Superior temporal gyrus (tissue), 1 donor: ENCODE results near the gene VPS37D.
"Not testable (repeated sequence)": the region's sequence is repeated elsewhere in the genome, so short reads cannot be mapped to it uniquely, and the experiment has no call there.

Experiments
- DNase-seq: peaks from one replicate; pipeline ENCODE4 v3.0.0-alpha.2; 2016; ENCODE audit errors: extremely low spot score

Gene VPS37D

DNA sequence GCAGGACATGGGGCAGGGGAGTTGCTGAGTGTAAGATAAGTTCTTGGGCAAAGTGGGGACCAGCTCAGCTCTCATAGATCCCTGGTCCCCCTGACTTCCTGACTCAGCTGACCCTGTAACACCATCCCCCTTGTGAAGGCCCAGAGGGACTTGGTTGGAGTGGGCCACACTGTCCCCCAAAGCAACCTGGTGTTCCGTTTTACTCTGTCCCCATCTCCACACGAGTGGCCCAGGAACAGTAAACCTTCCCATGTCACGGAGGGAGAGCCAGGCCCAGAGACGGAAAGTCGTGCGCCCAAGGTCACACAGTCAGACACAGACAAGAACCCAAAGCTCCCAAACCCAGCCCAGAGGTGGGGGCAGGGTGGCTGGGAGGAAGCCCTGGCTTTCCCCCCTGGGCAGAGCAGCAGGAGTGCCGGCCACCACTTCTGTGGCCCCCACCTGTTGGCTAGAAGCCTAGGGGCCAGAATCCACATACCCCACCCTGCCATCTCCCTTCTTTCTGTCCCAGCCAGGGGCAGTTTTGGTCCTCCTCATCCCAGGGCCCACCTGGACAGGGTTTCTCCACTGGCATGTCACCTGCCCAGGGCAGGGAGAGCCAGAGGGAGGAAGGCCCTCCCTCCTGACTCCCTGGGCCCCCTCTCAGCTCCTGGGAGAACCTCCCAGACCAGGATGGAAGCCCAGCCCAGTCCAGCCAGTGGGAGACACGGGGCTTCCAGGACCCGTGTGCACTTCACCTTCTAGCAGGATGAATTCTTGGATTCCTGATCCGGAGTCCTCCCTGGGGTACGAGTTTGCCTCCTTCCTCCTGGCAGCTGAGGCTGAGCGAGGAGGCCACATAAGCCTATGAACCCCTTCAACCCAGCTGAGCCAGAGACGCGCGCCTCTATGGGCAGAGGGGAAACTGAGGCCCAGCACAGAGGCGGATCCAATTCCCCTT is 20.6 kb upstream of the VPS37D start:
- DNase-seq: no peak

DNA sequence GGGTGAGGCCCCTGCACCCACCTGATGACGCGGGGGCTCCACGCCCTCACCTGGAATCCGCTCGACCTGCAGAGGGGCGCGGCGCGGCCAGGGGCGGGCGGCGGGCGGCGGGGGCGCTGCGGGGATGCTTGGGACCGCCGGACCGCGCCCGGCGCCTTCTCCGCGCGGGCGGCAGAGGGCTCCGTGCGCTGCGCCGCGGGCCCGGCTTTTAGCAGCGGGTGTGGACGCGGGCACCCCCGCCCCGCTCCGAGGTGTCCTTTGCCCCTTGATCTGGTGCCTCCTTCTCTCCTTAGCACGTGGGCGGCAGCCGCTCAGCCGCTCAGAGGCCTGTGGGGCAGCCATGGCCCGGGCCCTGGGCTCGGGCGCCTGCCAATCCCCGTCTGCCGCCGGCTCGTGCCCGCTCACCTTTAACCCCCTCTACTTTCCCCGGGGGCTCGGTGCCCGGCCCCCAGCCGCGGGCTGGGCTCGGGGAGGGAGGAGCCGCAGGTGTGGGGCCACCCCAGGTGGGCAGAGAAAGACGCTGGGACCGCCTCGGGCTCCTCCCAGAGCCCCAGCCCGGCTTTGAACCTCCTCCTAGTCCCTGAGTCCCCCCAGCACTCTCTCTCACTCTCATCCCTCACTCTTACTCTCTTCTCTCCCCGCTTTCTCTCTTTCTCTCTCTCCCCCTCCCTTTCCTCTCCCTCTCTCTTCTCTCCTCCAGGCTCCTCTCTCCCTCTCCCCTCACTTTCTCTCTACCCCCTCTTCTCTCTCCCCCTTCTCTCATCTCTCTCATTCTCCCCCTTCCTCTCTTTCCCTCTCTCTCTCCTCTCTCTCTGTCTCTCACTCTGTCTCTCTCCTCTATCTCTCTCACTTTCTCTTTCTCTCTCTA is 19.7 kb upstream of the VPS37D start:
- DNase-seq: no peak

DNA sequence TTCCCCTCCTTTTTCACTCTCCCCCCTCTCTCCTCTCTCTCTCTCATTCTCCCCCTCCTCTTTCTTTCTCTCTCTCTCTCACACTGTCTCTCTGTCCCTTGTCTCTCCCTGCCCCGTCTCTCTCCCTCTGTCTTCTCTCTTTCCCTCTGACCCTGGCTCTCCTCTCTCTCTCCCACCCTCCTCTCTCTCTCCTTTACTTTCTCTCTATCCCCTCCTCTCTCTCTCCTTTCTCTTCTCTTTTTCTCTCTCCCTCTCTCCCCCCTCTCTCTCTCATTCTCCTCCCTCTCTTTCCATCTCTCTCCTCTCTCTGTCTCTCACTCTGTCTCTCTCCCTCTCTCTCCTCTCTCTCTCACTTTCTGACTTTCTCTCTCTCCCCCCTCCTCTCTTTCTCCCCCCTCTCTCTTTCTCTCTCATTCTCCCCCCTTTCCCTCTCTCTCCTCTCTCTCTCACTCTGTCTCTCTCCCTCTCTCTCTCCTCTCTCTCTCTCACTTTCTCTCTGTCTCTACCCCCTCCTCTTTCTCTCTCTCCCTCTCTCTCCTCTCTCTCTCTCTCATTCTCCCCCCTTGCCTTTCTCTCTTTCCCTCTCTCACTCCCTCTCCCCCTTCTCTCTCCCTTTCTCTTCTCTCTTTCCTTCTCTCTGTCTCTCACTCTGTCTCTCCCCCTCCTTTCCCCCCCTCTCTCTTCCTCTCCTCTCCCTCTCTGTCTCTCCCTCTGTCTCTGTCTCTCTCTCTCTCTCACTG is 18.9 kb upstream of the VPS37D start:
- no peak for DNase-seq

DNA sequence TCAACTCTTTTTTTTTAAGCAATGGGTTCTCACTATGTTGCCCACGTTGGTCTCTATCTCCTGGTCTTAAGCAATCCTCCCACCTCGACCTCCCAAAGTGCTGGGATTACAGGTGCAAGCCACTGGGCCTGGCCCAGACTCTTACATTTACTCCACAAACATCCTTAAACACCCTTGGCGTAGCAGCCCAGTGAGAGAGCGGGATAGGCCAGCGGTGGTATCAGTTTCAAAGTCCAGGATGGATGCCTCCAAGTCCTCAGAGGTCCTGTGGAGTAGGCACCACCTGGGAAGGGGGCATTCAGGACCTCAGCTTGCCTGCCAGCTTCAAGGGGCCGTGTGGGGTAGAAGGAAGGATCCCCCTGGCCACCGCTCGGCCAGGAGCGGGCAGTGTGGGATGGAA is 18.1 kb upstream of the VPS37D start:
- DNase-seq: no peak

DNA sequence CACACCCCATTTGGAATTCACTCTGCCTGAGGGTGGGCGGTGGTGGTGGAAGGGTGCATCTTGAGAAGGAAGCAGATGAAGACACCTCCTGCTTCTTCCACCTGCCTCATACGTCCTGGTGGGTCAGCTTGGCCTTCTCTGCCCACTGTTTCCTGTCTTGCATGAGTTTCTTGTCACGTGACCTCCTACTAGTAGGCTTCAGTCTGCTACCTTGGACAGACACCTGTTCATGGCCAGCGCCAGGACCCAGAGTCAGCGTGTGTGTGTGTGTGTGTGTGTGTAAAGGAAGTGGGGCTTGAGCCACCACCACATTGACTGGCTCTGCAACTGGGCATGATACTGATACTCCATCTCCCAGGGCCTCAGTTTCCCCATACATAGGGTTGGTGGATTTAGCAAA is 17.1 kb upstream of the VPS37D start:
- no peak for DNase-seq

DNA sequence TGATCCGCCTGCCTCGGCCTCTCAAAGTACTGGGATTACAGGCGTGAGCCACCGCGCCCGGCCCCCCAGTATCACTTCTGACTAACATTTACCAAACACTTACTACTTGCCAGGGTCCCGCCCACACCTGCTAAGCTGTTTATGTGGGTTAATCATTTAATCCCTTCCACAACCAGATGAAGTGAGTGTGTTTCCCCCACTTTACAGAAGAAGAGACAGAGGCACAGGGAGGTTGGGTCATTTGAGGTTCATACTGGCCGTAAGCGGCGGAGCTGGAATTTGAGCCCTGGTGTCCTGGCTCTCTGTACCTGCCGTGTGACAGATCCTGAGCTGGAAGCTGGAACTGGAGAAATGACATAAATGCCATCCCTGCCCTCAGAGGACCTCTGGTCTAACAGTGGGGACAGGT is 15.1 kb upstream of the VPS37D start:
- DNase-seq: no peak

DNA sequence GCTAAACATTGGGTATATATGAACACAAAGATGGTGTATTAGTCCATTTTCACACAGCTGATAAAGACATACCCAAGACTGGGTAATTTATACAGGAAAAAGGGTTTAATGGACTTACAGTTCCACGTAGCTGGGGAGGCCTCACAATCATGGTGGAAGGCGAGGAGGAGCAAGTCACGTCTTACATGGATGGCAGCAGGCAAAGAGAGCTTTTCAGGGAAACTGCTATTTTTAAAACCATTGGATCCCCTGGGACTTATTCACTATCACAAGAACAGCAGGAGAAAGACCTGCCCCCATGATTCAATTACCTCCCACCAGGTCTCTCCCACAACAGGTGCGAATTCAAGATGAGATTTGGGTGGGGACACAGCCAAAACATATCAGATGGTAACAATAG is 12.3 kb upstream of the VPS37D start:
- not testable (repeated sequence) for DNase-seq

DNA sequence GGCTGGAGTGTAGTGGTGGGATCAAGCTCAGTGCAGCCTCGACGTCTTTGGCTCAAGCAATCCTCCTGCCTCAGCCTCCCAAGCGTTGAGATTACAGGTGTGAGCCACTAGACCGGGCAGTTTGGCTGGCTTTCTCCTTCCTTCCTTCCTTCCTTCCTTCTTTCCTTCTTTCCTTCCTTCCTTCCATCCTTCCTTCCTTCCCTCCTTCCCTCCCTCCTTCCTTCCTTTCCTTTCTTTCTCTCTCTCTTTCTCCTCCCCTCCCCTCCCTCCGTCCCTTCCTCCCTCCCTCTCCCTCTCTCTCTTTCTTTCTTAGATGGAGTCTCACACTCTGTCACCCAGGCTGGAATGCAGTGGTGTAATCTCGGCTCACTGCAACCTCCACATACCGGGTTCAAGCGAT is 7.6 kb upstream of the VPS37D start:
- DNase-seq: no peak

DNA sequence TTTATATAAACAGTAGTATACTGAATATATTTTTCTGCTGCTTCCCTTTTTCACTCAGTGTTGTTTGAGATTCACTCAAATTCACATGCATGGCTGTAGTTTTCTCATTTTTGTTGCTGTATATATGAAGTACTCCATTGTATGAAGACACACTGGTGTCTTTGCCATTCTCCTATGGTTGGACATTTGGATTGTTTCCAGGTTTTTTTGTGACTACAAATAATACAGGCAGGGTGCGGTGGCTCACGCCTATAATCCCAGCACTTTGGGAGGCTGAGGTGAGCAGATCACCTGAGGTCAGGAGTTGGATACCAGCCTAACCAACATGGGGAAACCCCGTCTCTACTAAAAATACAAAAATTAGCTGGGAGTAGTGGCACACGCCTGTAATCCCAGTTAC is 7.0 kb upstream of the VPS37D start:
- DNase-seq: not testable (repeated sequence)

DNA sequence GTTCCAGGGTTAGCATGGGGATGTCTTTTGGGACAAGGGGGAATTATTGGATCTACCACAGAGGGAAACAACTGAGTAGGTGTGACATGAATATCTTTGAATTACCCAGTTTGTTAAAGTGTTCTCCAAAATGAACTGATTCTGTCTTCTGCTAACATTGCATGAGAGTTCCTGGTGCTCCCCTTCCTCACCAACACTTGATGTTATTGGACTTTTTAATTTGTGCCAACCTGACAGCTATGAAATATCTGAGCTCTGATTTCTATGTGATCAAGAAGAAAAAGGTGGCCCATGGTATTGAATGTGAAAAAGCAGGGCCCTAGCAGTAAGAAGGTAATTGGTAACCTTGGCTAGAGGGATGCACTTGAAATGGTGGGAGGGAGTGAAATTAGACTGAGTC is 4.6 kb upstream of the VPS37D start:
- DNase-seq: no peak

DNA sequence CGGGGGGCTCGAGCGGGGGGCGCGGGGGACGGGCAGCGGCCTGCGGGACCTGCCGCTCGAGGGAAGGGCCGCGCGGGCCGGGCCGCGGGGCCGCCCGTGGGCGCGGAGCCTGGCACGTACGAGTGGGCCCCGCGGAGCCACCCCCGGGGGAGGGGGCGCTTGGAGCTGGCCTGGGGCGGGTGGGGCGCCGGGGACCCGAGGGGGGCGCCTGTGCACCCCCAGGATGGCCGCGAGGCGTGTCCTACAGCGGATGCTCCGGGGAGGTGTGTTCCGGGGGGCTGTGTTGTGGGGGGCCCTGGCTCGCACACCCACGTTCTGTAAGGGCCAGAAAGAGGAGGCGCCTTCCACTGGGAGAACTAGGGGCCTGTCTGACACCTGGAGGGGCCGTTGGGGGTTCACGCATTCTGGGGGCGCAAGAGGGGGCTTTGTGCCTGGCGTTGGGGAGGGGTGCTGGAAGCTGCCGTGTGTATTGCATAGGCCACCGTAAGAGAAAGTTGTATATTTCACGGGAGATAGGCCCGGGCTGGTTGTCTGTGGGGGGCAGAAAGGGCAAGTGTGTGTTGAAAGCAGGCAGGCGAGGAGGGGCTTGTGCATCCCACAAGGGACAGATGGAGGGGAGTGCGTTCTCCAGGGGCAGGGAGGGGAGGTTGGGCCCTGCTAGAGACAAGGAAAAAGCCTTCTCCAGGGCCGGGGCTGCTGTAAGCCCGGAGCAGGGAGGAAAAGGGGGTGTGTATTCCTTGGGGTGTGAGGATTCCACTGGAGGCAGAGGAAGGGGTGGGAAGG is 663 bp downstream of the VPS37D start:
- no peak for DNase-seq

DNA sequence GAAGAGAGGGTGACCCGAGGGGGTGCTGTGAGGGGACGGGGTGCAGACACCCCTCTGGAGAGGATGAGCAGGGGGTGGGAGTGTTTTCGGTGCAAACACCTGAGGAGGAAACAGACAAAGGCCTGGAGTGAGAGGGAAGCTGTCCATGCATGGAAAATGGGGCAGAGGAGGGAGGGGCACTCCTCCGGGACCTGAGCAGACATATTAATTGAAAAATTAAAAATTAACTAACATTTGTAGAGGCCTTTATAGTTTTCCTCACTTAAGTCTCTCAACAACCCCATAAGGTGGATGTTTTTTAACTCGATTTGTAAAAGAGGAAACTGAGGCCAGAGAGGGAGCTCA is 1.2 kb downstream of the VPS37D start:
- DNase-seq: no peak

DNA sequence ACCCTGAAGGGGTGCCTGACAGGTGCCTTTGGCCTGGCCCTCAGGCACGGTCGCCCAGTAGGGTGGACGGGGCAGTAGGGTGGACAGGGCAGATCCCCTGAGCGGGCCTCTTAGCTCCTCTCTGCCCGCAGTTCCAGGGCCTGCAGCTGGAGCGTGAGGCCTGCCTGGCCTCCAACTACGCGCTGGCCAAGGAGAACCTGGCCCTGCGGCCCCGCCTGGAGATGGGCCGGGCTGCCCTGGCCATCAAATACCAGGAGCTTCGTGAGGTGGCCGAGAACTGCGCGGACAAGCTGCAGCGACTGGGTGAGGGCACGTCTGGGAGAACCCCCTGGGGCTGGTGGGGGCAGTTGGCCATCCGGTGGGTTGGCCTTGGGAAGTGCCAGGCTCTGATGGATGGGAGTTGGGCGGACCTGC is 1.7 kb downstream of the VPS37D start:
- no peak for DNase-seq

DNA sequence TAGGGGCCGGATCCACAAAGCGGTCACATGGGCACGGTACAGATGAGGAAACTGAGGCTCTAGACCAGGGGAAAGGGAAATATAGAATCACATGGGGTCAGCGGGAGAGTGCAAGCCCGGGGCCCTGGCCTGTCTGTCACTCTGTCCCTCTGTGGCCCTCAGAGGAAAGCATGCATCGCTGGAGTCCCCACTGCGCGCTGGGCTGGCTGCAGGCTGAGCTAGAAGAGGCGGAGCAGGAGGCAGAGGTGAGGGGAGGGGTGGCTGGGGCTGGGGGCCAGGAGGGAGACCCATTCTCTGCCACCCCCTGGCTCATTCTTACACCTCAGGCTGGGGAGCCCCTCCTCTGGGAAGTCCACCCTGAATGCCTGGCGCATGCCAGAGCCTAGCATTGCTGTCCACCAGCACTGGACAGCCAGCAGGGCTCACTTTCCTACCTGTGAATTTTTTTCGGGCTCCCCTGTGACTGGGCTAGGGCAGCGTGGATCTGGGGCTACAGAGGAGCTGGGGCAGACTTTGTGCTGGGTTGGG is 2.3 kb downstream of the VPS37D start:
- no peak for DNase-seq

DNA sequence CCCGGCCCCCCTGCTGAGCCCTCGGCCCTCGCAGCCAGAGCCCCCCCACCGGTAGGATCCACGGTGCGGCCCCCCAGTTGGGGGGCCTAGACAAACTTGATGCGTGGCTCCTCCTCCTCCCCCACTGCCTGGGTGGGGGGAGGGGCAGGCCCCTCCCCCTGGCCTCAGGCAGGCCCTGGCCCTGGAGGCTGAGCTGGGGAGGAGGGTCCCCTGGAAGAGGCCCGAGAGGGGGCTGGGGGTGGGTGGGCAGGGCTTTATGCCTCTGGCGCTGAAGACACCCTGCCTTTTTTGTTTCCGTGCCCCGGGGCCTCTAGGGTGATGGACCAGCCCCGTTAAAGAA is 3.7 kb downstream of the VPS37D start:
- no peak for DNase-seq

DNA sequence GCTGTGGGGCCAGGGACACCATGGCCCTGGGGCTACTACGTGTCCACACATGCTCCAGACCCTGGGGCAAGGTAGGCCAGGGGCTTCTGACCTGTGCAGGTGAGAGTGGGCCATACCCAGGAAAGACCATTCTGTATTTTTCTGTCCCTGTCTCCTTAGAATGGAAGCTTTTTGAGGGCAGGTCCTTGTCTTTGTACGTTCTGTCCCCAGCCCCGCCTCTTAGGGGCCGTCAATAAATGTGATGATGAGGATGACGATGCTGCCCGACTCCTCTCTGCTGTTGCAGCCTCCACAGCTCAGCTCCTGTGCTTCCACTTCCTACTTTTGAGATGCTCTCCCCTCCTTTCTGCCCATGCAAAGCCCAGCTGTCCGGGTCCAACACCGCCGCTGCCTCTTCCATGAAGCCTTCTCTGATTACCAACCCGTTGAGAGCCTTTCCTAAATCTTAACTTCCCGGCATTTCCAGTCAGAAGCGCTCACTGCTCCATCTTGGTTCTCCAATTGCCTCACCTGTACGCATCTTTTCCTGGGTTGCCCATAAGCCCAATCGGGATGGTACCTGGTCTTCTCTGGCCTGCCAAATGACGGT is 4.3 kb downstream of the VPS37D start:
- no peak for DNase-seq

DNA sequence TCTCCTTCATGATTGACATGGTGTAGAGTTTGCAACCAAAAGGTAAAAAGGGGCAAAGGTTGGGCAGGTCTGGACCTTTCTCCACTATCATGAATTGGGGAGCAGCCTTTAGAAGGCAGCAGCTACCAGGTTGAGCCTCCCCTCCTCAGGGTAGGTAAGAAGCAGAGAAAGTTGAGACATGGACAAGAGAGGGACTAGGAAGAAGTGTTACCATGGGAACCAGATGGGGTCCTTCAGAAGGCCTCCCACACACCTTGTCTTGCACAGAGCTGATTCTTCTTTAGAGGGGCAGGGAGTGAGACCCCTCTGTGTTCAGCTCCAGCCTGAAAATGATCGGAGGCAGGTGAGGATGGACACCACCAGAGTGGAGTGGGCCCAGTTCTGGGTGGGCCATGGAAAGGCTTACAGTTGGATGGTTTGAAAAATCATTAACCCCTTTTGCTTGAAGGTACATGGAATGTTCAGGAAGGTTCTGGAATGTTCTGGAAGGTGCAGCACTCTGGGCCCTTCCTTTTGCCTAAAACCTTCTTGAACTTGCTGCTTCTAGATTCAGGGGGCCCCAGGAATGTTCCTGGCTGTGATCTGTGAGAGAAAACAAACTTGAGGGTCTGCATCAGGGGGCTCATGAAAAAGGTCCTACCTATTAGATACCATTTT is 7.0 kb downstream of the VPS37D start:
- DNase-seq: no peak

DNA sequence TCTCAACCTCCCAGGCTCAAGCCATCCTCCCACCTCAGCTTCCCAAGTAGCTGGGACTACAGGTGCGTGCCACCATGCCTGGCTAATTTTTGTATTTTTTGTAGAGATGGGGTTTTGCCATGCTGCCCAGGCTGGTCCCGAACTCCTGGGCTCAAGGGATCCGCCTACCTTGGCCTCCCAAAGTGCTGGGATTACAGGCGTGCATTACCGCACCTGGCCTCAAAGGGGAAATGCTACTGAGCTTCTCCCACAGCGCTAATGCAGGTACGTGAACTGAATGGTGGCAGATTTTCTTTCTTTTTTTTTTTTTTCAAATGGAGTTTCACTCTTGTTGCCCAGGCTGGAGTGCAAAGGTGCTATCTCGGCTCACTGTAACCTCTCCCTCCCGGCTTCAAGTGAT is 8.4 kb downstream of the VPS37D start:
- DNase-seq: not testable (repeated sequence)

DNA sequence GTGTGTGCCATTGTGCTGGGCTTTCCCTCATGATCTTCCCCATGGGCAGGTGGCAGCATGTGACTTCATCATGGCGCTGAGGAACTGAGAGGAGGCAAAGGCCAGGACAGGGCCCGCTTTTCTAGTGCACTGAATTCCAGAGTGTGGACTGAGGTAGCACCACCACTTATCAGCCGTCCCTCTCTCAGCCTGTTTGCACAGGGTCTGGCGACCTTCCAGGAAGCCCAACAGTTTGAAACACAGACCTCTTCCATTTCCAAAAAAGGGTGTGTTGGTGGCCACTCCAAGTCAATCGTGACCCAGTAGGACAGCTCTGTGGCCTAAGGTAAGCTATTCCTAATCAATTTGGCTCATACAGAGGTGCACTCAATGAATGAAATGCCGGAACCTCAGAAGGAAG is 11.2 kb downstream of the VPS37D start:
- DNase-seq: no peak

DNA sequence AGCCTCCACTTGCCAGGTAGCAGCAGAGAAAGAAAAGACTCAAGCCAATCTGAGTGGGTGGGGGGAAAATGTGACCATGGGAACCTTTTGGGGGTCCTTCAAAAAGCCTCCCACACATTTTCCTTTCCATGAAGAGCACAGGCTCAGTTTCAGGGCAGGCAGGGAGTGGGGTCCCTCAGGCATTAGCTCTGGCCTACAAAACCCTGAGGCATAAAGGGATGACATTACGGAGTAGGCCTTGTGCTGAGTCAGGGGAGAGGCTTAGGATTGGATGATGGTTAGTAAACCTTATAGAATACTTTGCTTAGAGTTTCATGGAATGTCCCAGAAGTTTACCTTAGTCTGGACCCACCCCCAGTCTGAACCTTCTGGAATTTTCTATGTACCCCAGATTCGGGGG is 12.1 kb downstream of the VPS37D start:
- no peak for DNase-seq
